ENCODE results near the gene FBXO41. TPM values are rescaled to one million over a fixed set of nuclear protein-coding genes. Genes with fewer than 3 reads are reported as not detected.

Gene FBXO41
- total and polyA plus RNA-seq, 4 donors: 8.1 to 50.6 (median 33.8) TPM

- Histone ChIP-seq H3K9me3 (ENCODE audit: control insufficient read depth, insufficient read depth, low read length) (no peaks in the 10 kb centered on the region), H3K27ac (ENCODE audit: low read depth, low read length) (no peak overlapping the region), H3K36me3 (ENCODE audit: control insufficient read depth, insufficient read depth, low read length) (peaks cover 46% of the 10 kb centered on the region), H3K27me3 (ENCODE audit: control insufficient read depth, insufficient read depth, low read length) (no peaks in the 10 kb centered on the region), H3K4me3 (ENCODE audit: low read depth, low read length) (no peak overlapping the region), H3K4me1 (ENCODE audit: control insufficient read depth, insufficient read depth, low read length) (peaks cover 8% of the 10 kb centered on the region)
- no peak for DNase-seq (ENCODE audit: low read depth in 4 of 6, low spot score in 6 of 6)
Measured at GRCh38 chr2:73218298-73218697, 66.0 kb downstream of the FBXO41 start.

GRCh38 chr2:73217826-73218225, 66.5 kb downstream of the FBXO41 start:
- 100% methylated on average over 2 of the region's 2 CpGs for WGBS (ENCODE audit: insufficient coverage)
- no peak for DNase-seq (ENCODE audit: low read depth in 4 of 6, low spot score in 6 of 6)
- no peak overlapping the region for H3K27ac ChIP-seq (ENCODE audit: low read depth, low read length)

GRCh38 chr2:73217160-73217559, 67.1 kb downstream of the FBXO41 start:
- no peak overlapping the region for H3K4me3 ChIP-seq (ENCODE audit: low read depth, low read length)
- peaks cover 35% of the 10 kb centered on the region for H3K36me3 ChIP-seq (ENCODE audit: control insufficient read depth, insufficient read depth, low read length)
- WGBS (ENCODE audit: insufficient coverage): 94% methylated on average over 2 of the region's 5 CpGs
- peaks cover 8% of the 10 kb centered on the region for H3K4me1 ChIP-seq (ENCODE audit: control insufficient read depth, insufficient read depth, low read length)
- no peaks in the 10 kb centered on the region for H3K9me3 ChIP-seq (ENCODE audit: control insufficient read depth, insufficient read depth, low read length)
- DNase-seq (ENCODE audit: low read depth in 4 of 6, low spot score in 6 of 6): no peak
- H3K27me3 ChIP-seq (ENCODE audit: control insufficient read depth, insufficient read depth, low read length): no peaks in the 10 kb centered on the region
- no peak overlapping the region for H3K27ac ChIP-seq (ENCODE audit: low read depth, low read length)

More at GRCh38 chr2:73217826-73218225, 66.5 kb downstream of the FBXO41 start:
- Histone ChIP-seq H3K36me3 (ENCODE audit: control insufficient read depth, insufficient read depth, low read length) (peaks cover 41% of the 10 kb centered on the region), H3K9me3 (ENCODE audit: control insufficient read depth, insufficient read depth, low read length) (no peaks in the 10 kb centered on the region), H3K4me1 (ENCODE audit: control insufficient read depth, insufficient read depth, low read length) (peaks cover 8% of the 10 kb centered on the region), H3K27me3 (ENCODE audit: control insufficient read depth, insufficient read depth, low read length) (no peaks in the 10 kb centered on the region), H3K4me3 (ENCODE audit: low read depth, low read length) (no peak overlapping the region)

GRCh38 chr2:73215254-73215653, 69.0 kb downstream of the FBXO41 start:
- 75% methylated on average over 1 of the region's 4 CpGs for WGBS (ENCODE audit: insufficient coverage)
- no peak for DNase-seq (ENCODE audit: low read depth in 4 of 6, low spot score in 6 of 6)
- Histone ChIP-seq H3K4me3 (ENCODE audit: low read depth, low read length) (no peak overlapping the region), H3K27ac (ENCODE audit: low read depth, low read length) (no peak overlapping the region), H3K27me3 (ENCODE audit: control insufficient read depth, insufficient read depth, low read length) (peaks cover 1% of the 10 kb centered on the region), H3K4me1 (ENCODE audit: control insufficient read depth, insufficient read depth, low read length) (peaks cover 8% of the 10 kb centered on the region), H3K36me3 (ENCODE audit: control insufficient read depth, insufficient read depth, low read length) (peaks cover 19% of the 10 kb centered on the region), H3K9me3 (ENCODE audit: control insufficient read depth, insufficient read depth, low read length) (no peaks in the 10 kb centered on the region)

- peaks cover 10% of the 10 kb centered on the region for H3K36me3 ChIP-seq (ENCODE audit: control insufficient read depth, insufficient read depth, low read length)
- peak within 1 kb of the TSS; percentile 80 for H3K4me3 ChIP-seq (ENCODE audit: low read depth, low read length)
- under 1% methylated on average over 60 of the region's 64 CpGs for WGBS (ENCODE audit: insufficient coverage)
- no peaks in the 10 kb centered on the region for H3K9me3 ChIP-seq (ENCODE audit: control insufficient read depth, insufficient read depth, low read length)
- DNase-seq (ENCODE audit: low read depth in 4 of 6, low spot score in 6 of 6): peak in 5 of 6 donors; percentile 62 to 95 (median 72)
- peaks cover 8% of the 10 kb centered on the region for H3K4me1 ChIP-seq (ENCODE audit: control insufficient read depth, insufficient read depth, low read length)
- peaks cover 2% of the 10 kb centered on the region for H3K27me3 ChIP-seq (ENCODE audit: control insufficient read depth, insufficient read depth, low read length)
- H3K27ac ChIP-seq (ENCODE audit: low read depth, low read length): peak within 1 kb of the TSS; percentile 68
Measured at GRCh38 chr2:73214120-73215035, 69.9 kb downstream of the FBXO41 start, which contains the start of gene SMYD5. TSS of gene SMYD5 (plus strand) at chr2:73214245. CDS start at chr2:73214267, 22 bp downstream.

GRCh38 chr2:73212448-73213176, 71.7 kb downstream of the FBXO41 start:
- Histone ChIP-seq H3K36me3 (ENCODE audit: control insufficient read depth, insufficient read depth, low read length) (no peaks in the 10 kb centered on the region), H3K27me3 (ENCODE audit: control insufficient read depth, insufficient read depth, low read length) (peaks cover 2% of the 10 kb centered on the region), H3K27ac (ENCODE audit: low read depth, low read length) (no peak overlapping the region), H3K4me3 (ENCODE audit: low read depth, low read length) (no peak overlapping the region), H3K4me1 (ENCODE audit: control insufficient read depth, insufficient read depth, low read length) (peaks cover 8% of the 10 kb centered on the region), H3K9me3 (ENCODE audit: control insufficient read depth, insufficient read depth, low read length) (no peaks in the 10 kb centered on the region)
- WGBS (ENCODE audit: insufficient coverage): 50% methylated on average over 15 of the region's 20 CpGs
- DNase-seq (ENCODE audit: low read depth in 4 of 6, low spot score in 6 of 6): peak in 4 of 6 donors; percentile 15 to 75 (median 56)

GRCh38 chr2:73212098-73212447, 72.2 kb downstream of the FBXO41 start:
- 87% methylated on average over 7 of the region's 7 CpGs for WGBS (ENCODE audit: insufficient coverage)
- no peak overlapping the region for H3K4me3 ChIP-seq (ENCODE audit: low read depth, low read length)
- H3K27ac ChIP-seq (ENCODE audit: low read depth, low read length): no peak overlapping the region
- H3K9me3 ChIP-seq (ENCODE audit: control insufficient read depth, insufficient read depth, low read length): no peaks in the 10 kb centered on the region
- H3K36me3 ChIP-seq (ENCODE audit: control insufficient read depth, insufficient read depth, low read length): no peaks in the 10 kb centered on the region
- peaks cover 5% of the 10 kb centered on the region for H3K27me3 ChIP-seq (ENCODE audit: control insufficient read depth, insufficient read depth, low read length)
- DNase-seq (ENCODE audit: low read depth in 4 of 6, low spot score in 6 of 6): no peak
- peaks cover 8% of the 10 kb centered on the region for H3K4me1 ChIP-seq (ENCODE audit: control insufficient read depth, insufficient read depth, low read length)

GRCh38 chr2:73210696-73211095, 73.6 kb downstream of the FBXO41 start:
- Histone ChIP-seq H3K27ac (ENCODE audit: low read depth, low read length) (no peak overlapping the region), H3K4me1 (ENCODE audit: control insufficient read depth, insufficient read depth, low read length) (peaks cover 8% of the 10 kb centered on the region), H3K9me3 (ENCODE audit: control insufficient read depth, insufficient read depth, low read length) (no peaks in the 10 kb centered on the region), H3K27me3 (ENCODE audit: control insufficient read depth, insufficient read depth, low read length) (peaks cover 15% of the 10 kb centered on the region), H3K4me3 (ENCODE audit: low read depth, low read length) (no peak overlapping the region), H3K36me3 (ENCODE audit: control insufficient read depth, insufficient read depth, low read length) (no peaks in the 10 kb centered on the region)
- DNase-seq (ENCODE audit: low read depth in 4 of 6, low spot score in 6 of 6): no peak
- 91% methylated on average over 5 of the region's 6 CpGs for WGBS (ENCODE audit: insufficient coverage)

- H3K27ac ChIP-seq (ENCODE audit: low read depth, low read length): no peak overlapping the region
- no peaks in the 10 kb centered on the region for H3K36me3 ChIP-seq (ENCODE audit: control insufficient read depth, insufficient read depth, low read length)
- 85% methylated on average over 3 of the region's 4 CpGs for WGBS (ENCODE audit: insufficient coverage)
- no peaks in the 10 kb centered on the region for H3K9me3 ChIP-seq (ENCODE audit: control insufficient read depth, insufficient read depth, low read length)
- H3K27me3 ChIP-seq (ENCODE audit: control insufficient read depth, insufficient read depth, low read length): peaks cover 19% of the 10 kb centered on the region
- no peak for DNase-seq (ENCODE audit: low read depth in 4 of 6, low spot score in 6 of 6)
- peaks cover 8% of the 10 kb centered on the region for H3K4me1 ChIP-seq (ENCODE audit: control insufficient read depth, insufficient read depth, low read length)
- H3K4me3 ChIP-seq (ENCODE audit: low read depth, low read length): no peak overlapping the region
Measured at GRCh38 chr2:73210019-73210418, 74.3 kb downstream of the FBXO41 start.

All from spinal cord (tissue), 10 donors.